NCI-H187 treated with DMSO at 0.1 percent for 48 hours (cell line): ENCODE measurements around the gene ADAMTS4.

Experiments used
- DNase-seq: peaks from one replicate; lab custom pipeline; 2025; lab: John Stamatoyannopoulos, UW

The ADAMTS4 gene

GRCh38 chr1:161173711-161174110 is 25.1 kb downstream of the ADAMTS4 start:
- DNase-seq, result no peak

- DNase-seq, result no peak
Observed at GRCh38 chr1:161172776-161173376, 26.0 kb downstream of the ADAMTS4 start.

GRCh38 chr1:161172349-161172748 is 26.5 kb downstream of the ADAMTS4 start:
- no peak for DNase-seq

GRCh38 chr1:161171696-161172095 is 27.2 kb downstream of the ADAMTS4 start:
- DNase-seq, result no peak

GRCh38 chr1:161171191-161171590 is 27.7 kb downstream of the ADAMTS4 start:
- DNase-seq, result no peak

- DNase-seq, result no peak
Observed at GRCh38 chr1:161168906-161169305, 29.9 kb downstream of the ADAMTS4 start.

GRCh38 chr1:161166669-161167548 is 31.9 kb downstream of the ADAMTS4 start:
- no peak for DNase-seq

- DNase-seq, result peak; percentile 100
Observed at GRCh38 chr1:161165742-161166668, 32.8 kb downstream of the ADAMTS4 start, which contains the start of gene PPOX. TSS of gene PPOX (plus strand) at chr1:161166426. CDS start at chr1:161166848, 422 bp downstream.

- no peak for DNase-seq
Observed at GRCh38 chr1:161164901-161165610, 33.8 kb downstream of the ADAMTS4 start.

- DNase-seq, result no peak
Observed at GRCh38 chr1:161163793-161164192, 35.1 kb downstream of the ADAMTS4 start.

GRCh38 chr1:161162806-161163205 is 36.0 kb downstream of the ADAMTS4 start:
- DNase-seq, result no peak

GRCh38 chr1:161162052-161162451 is 36.8 kb downstream of the ADAMTS4 start:
- DNase-seq, result no peak

- no peak for DNase-seq
Observed at GRCh38 chr1:161161652-161162051, 37.2 kb downstream of the ADAMTS4 start.

- DNase-seq, result no peak
Observed at GRCh38 chr1:161160671-161161145, 38.1 kb downstream of the ADAMTS4 start.

- DNase-seq, result no peak
Observed at GRCh38 chr1:161159913-161160243, 39.0 kb downstream of the ADAMTS4 start.

- DNase-seq, result peak; percentile 90
Observed at GRCh38 chr1:161159087-161159912, 39.6 kb downstream of the ADAMTS4 start, which contains the start of gene USP21. TSS of gene USP21 (plus strand) at chr1:161159500. CDS start at chr1:161160641, 1,141 bp downstream.

GRCh38 chr1:161158316-161159010 is 40.4 kb downstream of the ADAMTS4 start:
- DNase-seq, result no peak

GRCh38 chr1:161157867-161158266 is 41.0 kb downstream of the ADAMTS4 start:
- no peak for DNase-seq

GRCh38 chr1:161153682-161154337 is 45.0 kb downstream of the ADAMTS4 start, which contains the start of gene UFC1:
TSS of gene UFC1 (plus strand) at chr1:161153978. CDS start at chr1:161153998, 20 bp downstream.
- DNase-seq, result peak; percentile 90
